Measurements from ENCODE around the gene BSN.

Gene BSN

GRCh38 chr3:49638445-49638844 is 84.2 kb downstream of the BSN start:
- no peak overlapping the region for H3K4me3 ChIP-seq (ENCODE audit: low read depth, low read length)
- TF ChIP-seq CTCF (IDR thresholded peaks at IDR 0.05; ENCODE audit: borderline replicate concordance, insufficient read depth, low read depth, low read length) = no peak

- TF ChIP-seq CTCF (IDR thresholded peaks at IDR 0.05; ENCODE audit: borderline replicate concordance, insufficient read depth, low read depth, low read length) = no peak
- H3K4me3 ChIP-seq (ENCODE audit: low read depth, low read length) = no peak overlapping the region
These were observed 85.3 kb downstream of the BSN start for GRCh38 chr3:49639551-49639950.

GRCh38 chr3:49641292-49641691 is 87.0 kb downstream of the BSN start:
- no peak overlapping the region for H3K4me3 ChIP-seq (ENCODE audit: low read depth, low read length)
- TF ChIP-seq CTCF (IDR thresholded peaks at IDR 0.05; ENCODE audit: borderline replicate concordance, insufficient read depth, low read depth, low read length) = no peak

- TF ChIP-seq CTCF (IDR thresholded peaks at IDR 0.05; ENCODE audit: borderline replicate concordance, insufficient read depth, low read depth, low read length) = no peak
These were observed 87.8 kb downstream of the BSN start for GRCh38 chr3:49641921-49642707.

GRCh38 chr3:49642708-49643145 is 88.5 kb downstream of the BSN start:
- no peak for TF ChIP-seq CTCF (IDR thresholded peaks at IDR 0.05; ENCODE audit: borderline replicate concordance, insufficient read depth, low read depth, low read length)
- H3K4me3 ChIP-seq (ENCODE audit: low read depth, low read length) = no peak overlapping the region

More at GRCh38 chr3:49641921-49642707, 87.8 kb downstream of the BSN start:
- H3K4me3 ChIP-seq (ENCODE audit: low read depth, low read length) = no peak overlapping the region

GRCh38 chr3:49644684-49645083 is 90.4 kb downstream of the BSN start:
- no peak overlapping the region for H3K4me3 ChIP-seq (ENCODE audit: low read depth, low read length)
- TF ChIP-seq CTCF (IDR thresholded peaks at IDR 0.05; ENCODE audit: borderline replicate concordance, insufficient read depth, low read depth, low read length) = no peak

- no peak overlapping the region for H3K4me3 ChIP-seq (ENCODE audit: low read depth, low read length)
These were observed 92.0 kb downstream of the BSN start for GRCh38 chr3:49646236-49646635.

More at GRCh38 chr3:49646236-49646635, 92.0 kb downstream of the BSN start:
- TF ChIP-seq CTCF (IDR thresholded peaks at IDR 0.05; ENCODE audit: borderline replicate concordance, insufficient read depth, low read depth, low read length) = no peak
